Fibroblast of villous mesenchyme (primary cell): ENCODE measurements around the gene C11orf52. TPM values are rescaled to one million over a fixed set of nuclear protein-coding genes. Genes with fewer than 3 reads are reported as not detected.

Experiments used
- DNase-seq: peaks from one replicate; pipeline ENCODE4 v3.0.0-alpha.2; 2010; ENCODE audit warnings: low read depth
- H3K4me3 ChIP-seq: 2 replicates; pipeline ENCODE4 v1.5.1; 2011; ENCODE audit warnings: low read depth, mild to moderate bottlenecking, low read length
- total RNA-seq: library from RNA; depleted of rRNA; stranded (reverse); fragments of >200 nt; gene quantifications from 2 replicates; pipeline ENCODE4 v1.2.3, GENCODE V29; 2012
- TF ChIP-seq, protein P1 (sequence below): IDR thresholded peaks from 2 replicates; pipeline ENCODE4 v1.5.1; 2012; ENCODE audit warnings: low read depth, mild to moderate bottlenecking, low read length; ENCODE audit not compliant: insufficient read depth

The C11orf52 gene, protein sequence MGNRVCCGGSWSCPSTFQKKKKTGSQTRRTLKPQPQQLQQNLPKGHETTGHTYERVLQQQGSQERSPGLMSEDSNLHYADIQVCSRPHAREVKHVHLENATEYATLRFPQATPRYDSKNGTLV
- total RNA-seq = 0.32 and 0.86 TPM in 2 replicates

DNA sequence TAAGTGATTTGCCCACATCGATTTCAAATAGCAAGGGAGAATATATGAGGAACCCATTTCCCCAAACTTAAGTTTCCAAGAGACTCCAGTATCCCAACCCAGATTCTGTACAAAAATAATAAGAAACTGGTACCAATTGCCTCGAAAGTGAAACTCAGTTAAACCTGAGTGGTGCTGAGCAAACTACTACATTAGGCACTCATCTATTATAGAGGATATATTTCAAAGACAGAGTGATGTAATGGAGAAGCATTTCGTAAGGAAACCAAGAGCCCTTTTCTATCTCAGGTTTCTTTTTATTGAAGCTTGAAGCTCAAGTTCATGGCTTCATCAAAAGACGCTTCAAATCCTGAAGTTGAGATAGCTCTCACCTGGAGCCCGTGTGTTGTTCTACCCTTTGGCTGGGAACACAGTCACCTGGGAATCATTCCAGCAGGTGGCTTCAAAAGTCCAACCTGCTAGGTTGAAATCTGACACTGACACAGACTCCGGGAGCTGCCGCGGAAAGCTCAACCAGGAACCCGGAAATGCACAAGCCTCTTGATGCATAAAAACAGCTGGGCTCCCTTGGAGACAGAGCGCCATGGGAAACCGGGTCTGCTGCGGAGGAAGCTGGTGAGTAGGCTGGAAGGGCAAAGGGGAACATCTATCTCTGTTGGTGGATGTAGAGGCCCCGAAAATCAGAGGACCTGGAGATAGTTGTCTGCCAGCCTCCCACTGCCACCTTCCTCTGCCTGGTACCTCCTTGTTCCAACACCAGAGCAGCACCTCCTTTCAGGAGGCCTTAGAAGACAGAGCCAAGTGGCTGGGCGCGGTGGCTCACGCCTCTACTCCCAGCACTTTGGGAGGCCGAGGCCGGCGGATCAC lies at the start of gene C11orf52:
C11orf52 (plus strand) TSS at position 524 of the 867 bp plus-strand sequence; CDS start at position 584, 60 bp downstream.
- TF ChIP-seq, protein P1, sequence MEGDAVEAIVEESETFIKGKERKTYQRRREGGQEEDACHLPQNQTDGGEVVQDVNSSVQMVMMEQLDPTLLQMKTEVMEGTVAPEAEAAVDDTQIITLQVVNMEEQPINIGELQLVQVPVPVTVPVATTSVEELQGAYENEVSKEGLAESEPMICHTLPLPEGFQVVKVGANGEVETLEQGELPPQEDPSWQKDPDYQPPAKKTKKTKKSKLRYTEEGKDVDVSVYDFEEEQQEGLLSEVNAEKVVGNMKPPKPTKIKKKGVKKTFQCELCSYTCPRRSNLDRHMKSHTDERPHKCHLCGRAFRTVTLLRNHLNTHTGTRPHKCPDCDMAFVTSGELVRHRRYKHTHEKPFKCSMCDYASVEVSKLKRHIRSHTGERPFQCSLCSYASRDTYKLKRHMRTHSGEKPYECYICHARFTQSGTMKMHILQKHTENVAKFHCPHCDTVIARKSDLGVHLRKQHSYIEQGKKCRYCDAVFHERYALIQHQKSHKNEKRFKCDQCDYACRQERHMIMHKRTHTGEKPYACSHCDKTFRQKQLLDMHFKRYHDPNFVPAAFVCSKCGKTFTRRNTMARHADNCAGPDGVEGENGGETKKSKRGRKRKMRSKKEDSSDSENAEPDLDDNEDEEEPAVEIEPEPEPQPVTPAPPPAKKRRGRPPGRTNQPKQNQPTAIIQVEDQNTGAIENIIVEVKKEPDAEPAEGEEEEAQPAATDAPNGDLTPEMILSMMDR = no peak
- no peak within 1 kb of the TSS for H3K4me3 ChIP-seq
- peak; percentile 47 for DNase-seq

DNA sequence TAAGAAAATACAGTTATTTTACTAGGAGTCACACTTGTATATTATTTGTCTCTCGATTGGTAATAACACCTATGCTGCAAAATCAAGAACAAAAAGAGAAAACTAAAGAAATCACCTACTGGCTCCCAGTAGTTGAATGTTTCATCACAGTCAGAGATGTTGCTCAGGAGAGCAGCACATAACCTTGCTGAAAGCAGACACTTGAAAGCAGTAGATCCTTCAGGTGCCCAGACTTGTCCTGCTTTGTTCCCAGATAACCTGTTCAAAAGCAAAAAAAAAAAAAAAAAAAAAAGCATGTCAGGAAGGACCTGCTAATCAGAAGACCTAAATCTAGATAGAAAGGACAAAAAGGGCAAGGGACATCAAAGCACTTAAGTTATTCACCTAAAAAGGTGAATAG lies 48.6 kb upstream of the C11orf52 start:
- TF ChIP-seq, protein P1 = no peak
- DNase-seq = no peak
- no peak overlapping the region for H3K4me3 ChIP-seq

DNA sequence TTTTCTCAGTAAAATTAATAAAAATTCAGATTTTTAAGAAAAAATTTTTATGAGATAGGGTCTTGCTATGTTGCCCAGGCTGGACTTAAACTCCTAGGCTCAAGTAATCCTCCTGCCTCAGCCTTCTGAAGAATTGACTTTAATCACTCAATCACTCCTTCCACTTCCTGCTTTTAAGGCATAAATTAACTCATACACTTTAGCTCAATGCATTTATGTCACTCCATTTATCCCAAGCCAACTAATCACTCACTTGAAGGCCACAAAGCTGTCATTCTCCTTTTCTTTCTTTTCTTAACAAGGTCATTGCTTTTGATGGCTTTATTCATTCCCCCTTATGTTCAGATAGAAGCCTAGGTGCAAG lies 48.2 kb upstream of the C11orf52 start:
- TF ChIP-seq, protein P1 = no peak
- peak overlapping the region; percentile 87 for H3K4me3 ChIP-seq
- no peak for DNase-seq

DNA sequence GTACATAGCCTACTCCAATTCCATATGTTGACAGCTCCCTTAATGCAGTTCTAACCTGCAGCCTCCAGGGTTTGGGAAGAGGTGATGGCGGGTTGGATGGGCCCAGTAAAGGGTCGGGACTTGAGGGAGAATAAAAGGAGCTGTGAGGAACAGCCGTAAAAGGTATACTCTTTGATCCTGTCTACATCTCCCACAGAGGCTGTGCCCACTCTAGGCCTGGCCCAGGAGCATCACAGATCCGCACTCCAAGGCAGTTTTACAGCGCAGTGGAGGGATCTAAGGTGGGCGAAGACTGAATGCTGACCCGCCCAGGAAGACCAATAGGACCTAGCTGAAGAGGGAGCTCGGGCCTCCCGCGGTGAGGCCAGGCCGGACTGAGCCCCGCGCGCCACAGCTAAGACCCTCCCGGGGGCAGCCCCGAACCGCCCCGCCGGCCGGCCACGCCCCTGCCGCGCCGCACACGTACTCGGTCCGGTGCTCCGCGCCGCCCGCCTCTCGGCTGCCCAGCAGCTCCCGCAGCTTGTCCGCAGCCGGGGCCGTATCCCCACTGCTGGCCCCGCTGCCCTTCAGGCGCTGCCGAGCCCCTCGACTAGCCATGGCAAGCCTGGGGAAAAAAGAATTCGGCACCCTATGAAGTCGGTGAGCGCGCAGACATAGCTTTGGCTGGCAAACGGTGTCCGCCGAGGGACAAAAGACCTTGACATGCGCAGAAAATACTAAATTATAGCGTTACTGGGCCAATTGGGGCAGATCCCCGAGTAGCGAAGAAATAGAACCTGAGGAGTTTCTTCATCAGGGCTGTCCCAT lies 47.6 kb upstream of the C11orf52 start, which contains the start of gene ALG9:
ALG9 (minus strand) TSS at position 696 of the 807 bp plus-strand sequence; CDS start at position 597, 99 bp downstream.
- H3K4me3 ChIP-seq = peak within 1 kb of the TSS; percentile 87
- TF ChIP-seq, protein P1 = peak; percentile 41
- peak; percentile 81 for DNase-seq

DNA sequence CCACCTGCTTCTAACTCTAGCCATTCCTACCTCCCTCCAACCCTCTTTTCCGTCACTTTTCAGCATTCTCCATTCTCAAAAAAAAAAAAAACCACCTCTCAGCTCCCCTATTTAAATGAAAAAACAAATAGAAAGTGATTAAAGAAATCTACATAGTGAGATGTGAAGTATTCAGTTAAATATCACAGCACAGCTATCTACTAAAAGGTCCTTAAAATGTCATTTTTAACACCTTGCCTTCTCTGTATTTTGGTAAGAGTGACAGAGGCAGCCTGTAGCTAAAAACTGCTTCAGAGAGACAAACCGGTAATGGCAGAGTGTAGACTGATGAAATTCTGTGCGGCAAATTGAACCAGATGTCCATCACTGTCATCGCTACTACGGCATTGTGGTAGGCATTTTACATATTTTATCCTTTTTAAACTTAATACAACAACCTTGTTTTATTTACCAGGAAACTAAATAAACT lies 47.0 kb upstream of the C11orf52 start:
- peak overlapping the region; percentile 87 for H3K4me3 ChIP-seq
- TF ChIP-seq, protein P1 = no peak
- DNase-seq = no peak

DNA sequence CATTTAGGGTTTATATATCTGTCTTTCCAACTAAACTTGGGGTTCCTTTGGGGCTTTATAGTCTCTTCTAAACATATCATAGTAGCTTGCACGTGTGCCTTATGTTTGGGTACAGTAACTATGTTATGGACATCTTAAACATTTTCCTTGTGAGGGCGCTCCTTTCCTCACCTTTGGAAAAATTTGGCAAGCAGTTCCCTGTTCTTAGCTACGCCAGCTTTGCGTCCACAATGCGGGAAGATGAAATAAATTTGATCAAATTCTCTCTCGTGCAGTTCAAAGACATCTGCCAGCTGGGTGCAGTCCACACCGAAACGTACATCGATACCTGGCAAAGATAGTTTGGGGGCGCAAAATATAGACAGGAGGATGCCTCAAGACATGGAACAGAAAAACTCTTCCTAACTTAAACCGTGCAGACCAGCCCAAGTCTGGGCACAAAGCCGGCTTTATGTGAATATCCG lies 40.3 kb upstream of the C11orf52 start:
- H3K4me3 ChIP-seq = peak overlapping the region; percentile 75
- TF ChIP-seq, protein P1 = no peak
- DNase-seq = no peak
